Articular chondrocyte of knee joint (primary cell): ENCODE measurements around the gene OCLN. TPM values are rescaled to one million over a fixed set of nuclear protein-coding genes. Genes with fewer than 3 reads are reported as not detected.

Source experiments
- small RNA-seq: library from RNA; depleted of rRNA; stranded (forward); fragments of <200 nt; gene quantifications from one replicate; pipeline ENCODE3, GENCODE V24; 2012
- total RNA-seq: library from RNA; depleted of rRNA; stranded (reverse); fragments of >200 nt; gene quantifications from 2 replicates; pipeline ENCODE4 v1.2.3, GENCODE V29; 2012

OCLN gene, protein sequence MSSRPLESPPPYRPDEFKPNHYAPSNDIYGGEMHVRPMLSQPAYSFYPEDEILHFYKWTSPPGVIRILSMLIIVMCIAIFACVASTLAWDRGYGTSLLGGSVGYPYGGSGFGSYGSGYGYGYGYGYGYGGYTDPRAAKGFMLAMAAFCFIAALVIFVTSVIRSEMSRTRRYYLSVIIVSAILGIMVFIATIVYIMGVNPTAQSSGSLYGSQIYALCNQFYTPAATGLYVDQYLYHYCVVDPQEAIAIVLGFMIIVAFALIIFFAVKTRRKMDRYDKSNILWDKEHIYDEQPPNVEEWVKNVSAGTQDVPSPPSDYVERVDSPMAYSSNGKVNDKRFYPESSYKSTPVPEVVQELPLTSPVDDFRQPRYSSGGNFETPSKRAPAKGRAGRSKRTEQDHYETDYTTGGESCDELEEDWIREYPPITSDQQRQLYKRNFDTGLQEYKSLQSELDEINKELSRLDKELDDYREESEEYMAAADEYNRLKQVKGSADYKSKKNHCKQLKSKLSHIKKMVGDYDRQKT
- total RNA-seq: 2.8 and 3.1 TPM in 2 replicates

DNA sequence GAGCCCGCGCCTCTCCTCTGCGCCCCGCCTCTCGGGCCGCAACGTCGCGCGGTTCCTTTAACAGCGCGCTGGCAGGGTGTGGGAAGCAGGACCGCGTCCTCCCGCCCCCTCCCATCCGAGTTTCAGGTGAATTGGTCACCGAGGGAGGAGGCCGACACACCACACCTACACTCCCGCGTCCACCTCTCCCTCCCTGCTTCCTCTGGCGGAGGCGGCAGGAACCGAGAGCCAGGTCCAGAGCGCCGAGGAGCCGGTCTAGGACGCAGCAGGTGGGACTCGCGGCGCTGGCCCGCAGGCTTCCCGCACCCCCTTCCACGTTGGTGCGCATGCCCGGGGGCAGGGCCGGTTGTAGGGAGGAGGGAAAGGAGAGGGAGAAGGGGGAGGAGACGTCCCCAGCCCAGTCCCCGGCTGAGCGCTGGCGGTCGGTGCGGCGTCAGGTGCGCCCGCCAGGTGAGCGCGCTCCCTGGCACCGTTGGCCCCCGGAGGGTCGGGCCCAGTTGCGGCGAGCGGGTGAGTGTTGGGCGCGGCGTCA, at the start of gene OCLN:
Gene OCLN (plus strand): TSS at position 400 of the 532 bp plus-strand sequence. CDS start 11,455 bp downstream, outside the sequence.

DNA sequence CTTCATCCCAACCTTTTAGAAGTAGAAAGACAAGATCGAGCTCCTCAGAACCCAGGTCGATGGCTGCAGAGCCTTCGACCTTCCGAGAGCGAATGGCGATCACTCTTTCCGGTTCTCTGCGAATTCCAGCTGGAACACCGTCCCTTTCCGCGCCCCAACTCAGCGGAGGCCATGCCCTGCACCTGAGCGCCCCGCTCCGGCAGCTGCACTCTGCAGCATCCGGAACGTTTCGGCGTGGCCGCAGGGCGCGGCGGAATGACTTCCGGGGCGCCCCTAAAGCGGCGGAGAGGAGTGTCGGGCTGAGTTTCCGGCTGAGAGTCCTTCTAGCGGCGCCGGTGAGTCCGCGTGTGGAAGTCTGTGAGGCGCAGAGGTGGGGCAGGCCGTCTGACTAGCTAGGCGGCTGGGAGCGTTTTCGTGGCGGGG, 67.3 kb downstream of the OCLN start, which contains the start of gene GTF2H2C:
Gene GTF2H2C (plus strand): TSS at position 284 of the 423 bp plus-strand sequence. CDS start 4,942 bp downstream, outside the sequence.

Small RNAs within 50 kb of the gene (small RNA-seq; reads per million reads assigned to genes)
- gene RN7SL616P (not detected), gene RNU6-724P (not detected), gene RPS27P14 (not detected)

Other genes starting within 250 kb of the OCLN start
- gene CCDC125, start 160.0 kb upstream of the OCLN start, total RNA-seq: 7.0 and 8.1 TPM in 2 replicates
- gene AK6, start 123.3 kb upstream of the OCLN start, total RNA-seq: 34.0 and 40.3 TPM in 2 replicates
- gene TAF9, start 123.3 kb upstream of the OCLN start, total RNA-seq: 79.7 and 79.8 TPM in 2 replicates
- 27.1 and 27.6 TPM in 2 replicates for gene RAD17, start 123.0 kb upstream of the OCLN start, total RNA-seq
- gene MARVELD2, start 77.7 kb upstream of the OCLN start, total RNA-seq: 3.8 and 4.1 TPM in 2 replicates
- 44.0 and 51.5 TPM in 2 replicates for gene GTF2H2C, start 67.4 kb downstream of the OCLN start, total RNA-seq